Natural killer cell treated with Interleukin-12 subunit alpha and Interleukin-12 subunit beta and Interleukin-15 and Interleukin-18, amount 100 ng/mL, for 72 hours (primary cell): ENCODE data around the gene SIRT3. TPM values are rescaled to one million over a fixed set of nuclear protein-coding genes. Genes with fewer than 3 reads are reported as not detected.
"Not testable (repeated sequence)": the region's sequence is repeated elsewhere in the genome, so short reads cannot be mapped to it uniquely, and the experiment has no call there.

Source experiments
- ATAC-seq, 2 donors: fragments of 150-1000 bp; cut with Tn5 transposase in 1 of 2; sonication (Bioruptor Pico), chemical (Tn5 transposase) in 1 of 2; 2 replicates each; pipeline ENCODE4 v1.10.0; 2021
- DNase-seq: peaks from one replicate; pipeline ENCODE4 v3.0.0; 2022; ENCODE audit warnings: low spot score
- H3K27ac Mint-ChIP-seq, 2 donors: 1 replicate in 1 of 2; 2 replicates in 1 of 2; pipeline ENCODE4 v1.8.0; 2022; ENCODE audit warnings: mixed read lengths in 2 of 2, mild to moderate bottlenecking in 1 of 2, moderate library complexity in 1 of 2
- H3K27me3 Mint-ChIP-seq, 2 donors: 1 replicate in 1 of 2; 2 replicates in 1 of 2; pipeline ENCODE4 v1.8.0; 2022; ENCODE audit warnings: mixed read lengths in 2 of 2
- H3K36me3 Mint-ChIP-seq: one replicate; pipeline ENCODE4 v1.8.0; 2022; ENCODE audit warnings: mixed read lengths
- H3K4me1 Mint-ChIP-seq, 2 donors: 1 replicate in 1 of 2; 2 replicates in 1 of 2; pipeline ENCODE4 v1.8.0; 2022; ENCODE audit warnings: low read depth in 2 of 2, mixed read lengths in 2 of 2, mild to moderate bottlenecking in 1 of 2
- H3K4me3 Mint-ChIP-seq: one replicate; pipeline ENCODE4 v1.8.0; 2022; ENCODE audit warnings: mixed read lengths
- H3K9me3 Mint-ChIP-seq: 2 replicates; pipeline ENCODE4 v1.8.0; 2022; ENCODE audit warnings: mixed read lengths
- total RNA-seq, 2 donors: library from RNA; stranded (reverse); gene quantifications; one replicate each; pipeline ENCODE4 v1.2.3, GENCODE V29; 2022

The SIRT3 gene
- total RNA-seq, 2 donors from 2014 or later: 13.7 to 16.3 TPM

GRCh38 chr11:279040-279965 lies 43.2 kb upstream of the SIRT3 start:
- H3K27ac Mint-ChIP-seq: peak overlapping the region in 1 of 2 donors; percentile 37
- peaks cover 19 to 36% of the 10 kb centered on the region in 2 donors for H3K4me1 Mint-ChIP-seq
- H3K27me3 Mint-ChIP-seq: peaks cover 20 to 21% of the 10 kb centered on the region in 2 donors
- peak overlapping the region; percentile 64 for H3K4me3 Mint-ChIP-seq
- ATAC-seq (no peak), DNase-seq (peak; percentile 52)
- no peaks in the 10 kb centered on the region for H3K36me3 Mint-ChIP-seq
- no peaks in the 10 kb centered on the region for H3K9me3 Mint-ChIP-seq

- Mint-ChIP-seq H3K27me3 (peaks cover 15 to 17% of the 10 kb centered on the region in 2 donors), H3K9me3 (no peaks in the 10 kb centered on the region), H3K4me3 (peak within 1 kb of the TSS; percentile 64), H3K27ac (peak within 1 kb of the TSS in 1 of 2 donors; percentile 37), H3K36me3 (no peaks in the 10 kb centered on the region), H3K4me1 (peaks cover 13 to 31% of the 10 kb centered on the region in 2 donors)
- DNase-seq: no peak
- no peak for ATAC-seq
Measured at GRCh38 chr11:278001-278951, 42.1 kb upstream of the SIRT3 start, which contains the start of gene NLRP6. TSS of gene NLRP6 (plus strand) at chr11:278407. CDS start at chr11:278570, 163 bp downstream.

- Mint-ChIP-seq H3K4me3 (no peak overlapping the region), H3K27me3 (peaks cover 0 to 2% of the 10 kb centered on the region in 2 donors), H3K27ac (no peak overlapping the region), H3K4me1 (peaks cover 10 to 17% of the 10 kb centered on the region in 2 donors), H3K9me3 (no peaks in the 10 kb centered on the region), H3K36me3 (no peaks in the 10 kb centered on the region)
- ATAC-seq: no peak
- DNase-seq: no peak
Measured at GRCh38 chr11:276219-276618, 40.1 kb upstream of the SIRT3 start.

GRCh38 chr11:272931-273198 lies 36.7 kb upstream of the SIRT3 start:
- ATAC-seq (no peak), DNase-seq (no peak)
- Mint-ChIP-seq H3K27ac (no peak overlapping the region), H3K36me3 (no peaks in the 10 kb centered on the region), H3K9me3 (no peaks in the 10 kb centered on the region), H3K4me1 (peaks cover 24 to 31% of the 10 kb centered on the region in 2 donors), H3K27me3 (no peaks in the 10 kb centered on the region), H3K4me3 (no peak overlapping the region)

- ATAC-seq: no peak
- H3K27me3 Mint-ChIP-seq: no peaks in the 10 kb centered on the region
- DNase-seq: no peak
- peaks cover 25 to 29% of the 10 kb centered on the region in 2 donors for H3K4me1 Mint-ChIP-seq
- no peak overlapping the region for H3K4me3 Mint-ChIP-seq
- peak overlapping the region; percentile 15 to 32 for H3K27ac Mint-ChIP-seq
- no peaks in the 10 kb centered on the region for H3K9me3 Mint-ChIP-seq
- no peaks in the 10 kb centered on the region for H3K36me3 Mint-ChIP-seq
Measured at GRCh38 chr11:272195-272930, 36.2 kb upstream of the SIRT3 start.

GRCh38 chr11:271319-271715 lies 35.2 kb upstream of the SIRT3 start:
- ATAC-seq: no peak
- H3K4me1 Mint-ChIP-seq: peaks cover 26 to 33% of the 10 kb centered on the region in 2 donors
- no peaks in the 10 kb centered on the region for H3K27me3 Mint-ChIP-seq
- no peaks in the 10 kb centered on the region for H3K9me3 Mint-ChIP-seq
- DNase-seq: peak; percentile 59
- H3K27ac Mint-ChIP-seq: no peak overlapping the region
- H3K36me3 Mint-ChIP-seq: no peaks in the 10 kb centered on the region
- H3K4me3 Mint-ChIP-seq: no peak overlapping the region

- Mint-ChIP-seq H3K27ac (peak overlapping the region; percentile 82 to 95), H3K4me3 (no peak overlapping the region), H3K36me3 (no peaks in the 10 kb centered on the region), H3K4me1 (peaks cover 26 to 33% of the 10 kb centered on the region in 2 donors), H3K9me3 (no peaks in the 10 kb centered on the region), H3K27me3 (no peaks in the 10 kb centered on the region)
- peak; percentile 56 for DNase-seq
- ATAC-seq: no peak
Measured at GRCh38 chr11:270451-271318, 34.5 kb upstream of the SIRT3 start.

GRCh38 chr11:269146-269890 lies 33.2 kb upstream of the SIRT3 start:
- no peaks in the 10 kb centered on the region for H3K9me3 Mint-ChIP-seq

GRCh38 chr11:268716-269145 lies 32.6 kb upstream of the SIRT3 start:
- Mint-ChIP-seq H3K27ac (peak overlapping the region; percentile 82 to 95), H3K4me1 (peaks cover 26 to 33% of the 10 kb centered on the region in 2 donors), H3K4me3 (peak overlapping the region; percentile 94)
- H3K27me3 Mint-ChIP-seq, H3K9me3 Mint-ChIP-seq, H3K36me3 Mint-ChIP-seq: not testable (repeated sequence)
- ATAC-seq (peak; percentile 72 to 77), DNase-seq (peak; percentile 82)

More at GRCh38 chr11:269146-269890, 33.2 kb upstream of the SIRT3 start:
- ATAC-seq: peak; percentile 70 to 85
- Mint-ChIP-seq H3K27ac (peak overlapping the region; percentile 82 to 95), H3K4me1 (peaks cover 26 to 33% of the 10 kb centered on the region in 2 donors), H3K27me3 (no peaks in the 10 kb centered on the region), H3K4me3 (peak overlapping the region; percentile 94), H3K36me3 (no peaks in the 10 kb centered on the region)
- DNase-seq: peak; percentile 69

- H3K27ac Mint-ChIP-seq: peak overlapping the region; percentile 82 to 95
- H3K4me3 Mint-ChIP-seq: peak overlapping the region; percentile 94
- H3K27me3 Mint-ChIP-seq: no peaks in the 10 kb centered on the region
- H3K9me3 Mint-ChIP-seq: no peaks in the 10 kb centered on the region
- peak; percentile 42 to 65 for ATAC-seq
- peaks cover 26 to 33% of the 10 kb centered on the region in 2 donors for H3K4me1 Mint-ChIP-seq
- peak; percentile 73 for DNase-seq
- no peaks in the 10 kb centered on the region for H3K36me3 Mint-ChIP-seq
Measured at GRCh38 chr11:267491-267994, 31.4 kb upstream of the SIRT3 start.

GRCh38 chr11:266676-267439 lies 30.7 kb upstream of the SIRT3 start:
- Mint-ChIP-seq H3K4me1 (peaks cover 26 to 32% of the 10 kb centered on the region in 2 donors), H3K27me3 (no peaks in the 10 kb centered on the region), H3K9me3 (no peaks in the 10 kb centered on the region), H3K4me3 (peak overlapping the region; percentile 49), H3K27ac (peak overlapping the region; percentile 82 to 95), H3K36me3 (no peaks in the 10 kb centered on the region)
- no peak for ATAC-seq
- no peak for DNase-seq
